ENCODE results near the gene MTCH1. TPM values are rescaled to one million over a fixed set of nuclear protein-coding genes. Genes with fewer than 3 reads are reported as not detected.

The MTCH1 gene
- total and polyA plus RNA-seq, 10 of the 15 experiments (the other 5 are each of a cell fraction or from before 2014, with no cell fraction given) = 7.2 to 128 (median 85.2) TPM

DNA sequence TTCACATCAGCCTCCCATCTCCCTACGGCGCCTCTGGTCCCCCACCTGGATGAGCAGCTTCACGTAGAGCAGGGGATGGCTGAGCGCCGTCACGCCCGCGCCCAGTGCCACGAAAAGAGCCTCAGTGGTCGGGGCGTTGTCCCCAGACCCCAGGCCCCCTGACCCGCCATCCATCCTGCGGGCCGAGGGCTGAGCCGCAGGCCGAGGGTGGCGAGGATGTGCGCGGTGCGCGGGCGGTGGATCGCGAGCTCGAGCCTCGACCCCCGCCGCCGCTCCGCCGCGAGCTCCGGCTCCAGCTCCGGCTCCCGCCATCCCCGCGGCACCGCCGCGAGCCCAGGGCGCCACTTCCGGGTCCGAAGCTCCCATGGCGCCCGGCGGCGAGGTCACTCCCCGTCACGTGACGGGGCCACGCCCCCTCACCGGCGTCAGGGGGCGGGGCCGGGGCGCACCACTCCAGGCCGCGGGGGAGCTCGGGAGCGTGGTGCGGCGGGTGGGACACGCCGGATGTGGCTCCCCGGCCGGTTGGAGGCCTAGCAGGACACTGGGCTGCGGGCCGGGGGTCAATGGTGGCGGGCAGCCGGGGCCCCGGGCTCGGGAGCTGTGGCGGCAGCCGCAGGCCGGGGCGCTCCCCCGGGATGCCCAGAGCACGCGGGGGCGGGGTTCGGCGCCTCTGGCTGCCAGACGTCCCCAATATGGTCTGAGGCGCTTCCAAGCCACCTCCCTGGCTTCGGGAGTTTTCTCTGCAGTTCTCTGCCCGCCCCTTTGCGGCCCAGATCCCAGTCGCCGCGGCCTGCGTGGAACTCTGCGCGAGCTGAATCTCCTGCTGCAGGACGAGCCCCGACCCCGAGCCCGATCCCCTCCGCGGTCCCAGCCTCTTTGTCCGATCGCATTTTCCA, at the start of gene MTCH1 (continued):
- no peak for TF ChIP-seq NR2C2 (IDR thresholded peaks at IDR 0.05; ENCODE audit: borderline replicate concordance, control insufficient read depth, insufficient read length, low read depth)
- TF ChIP-seq, protein P1, sequence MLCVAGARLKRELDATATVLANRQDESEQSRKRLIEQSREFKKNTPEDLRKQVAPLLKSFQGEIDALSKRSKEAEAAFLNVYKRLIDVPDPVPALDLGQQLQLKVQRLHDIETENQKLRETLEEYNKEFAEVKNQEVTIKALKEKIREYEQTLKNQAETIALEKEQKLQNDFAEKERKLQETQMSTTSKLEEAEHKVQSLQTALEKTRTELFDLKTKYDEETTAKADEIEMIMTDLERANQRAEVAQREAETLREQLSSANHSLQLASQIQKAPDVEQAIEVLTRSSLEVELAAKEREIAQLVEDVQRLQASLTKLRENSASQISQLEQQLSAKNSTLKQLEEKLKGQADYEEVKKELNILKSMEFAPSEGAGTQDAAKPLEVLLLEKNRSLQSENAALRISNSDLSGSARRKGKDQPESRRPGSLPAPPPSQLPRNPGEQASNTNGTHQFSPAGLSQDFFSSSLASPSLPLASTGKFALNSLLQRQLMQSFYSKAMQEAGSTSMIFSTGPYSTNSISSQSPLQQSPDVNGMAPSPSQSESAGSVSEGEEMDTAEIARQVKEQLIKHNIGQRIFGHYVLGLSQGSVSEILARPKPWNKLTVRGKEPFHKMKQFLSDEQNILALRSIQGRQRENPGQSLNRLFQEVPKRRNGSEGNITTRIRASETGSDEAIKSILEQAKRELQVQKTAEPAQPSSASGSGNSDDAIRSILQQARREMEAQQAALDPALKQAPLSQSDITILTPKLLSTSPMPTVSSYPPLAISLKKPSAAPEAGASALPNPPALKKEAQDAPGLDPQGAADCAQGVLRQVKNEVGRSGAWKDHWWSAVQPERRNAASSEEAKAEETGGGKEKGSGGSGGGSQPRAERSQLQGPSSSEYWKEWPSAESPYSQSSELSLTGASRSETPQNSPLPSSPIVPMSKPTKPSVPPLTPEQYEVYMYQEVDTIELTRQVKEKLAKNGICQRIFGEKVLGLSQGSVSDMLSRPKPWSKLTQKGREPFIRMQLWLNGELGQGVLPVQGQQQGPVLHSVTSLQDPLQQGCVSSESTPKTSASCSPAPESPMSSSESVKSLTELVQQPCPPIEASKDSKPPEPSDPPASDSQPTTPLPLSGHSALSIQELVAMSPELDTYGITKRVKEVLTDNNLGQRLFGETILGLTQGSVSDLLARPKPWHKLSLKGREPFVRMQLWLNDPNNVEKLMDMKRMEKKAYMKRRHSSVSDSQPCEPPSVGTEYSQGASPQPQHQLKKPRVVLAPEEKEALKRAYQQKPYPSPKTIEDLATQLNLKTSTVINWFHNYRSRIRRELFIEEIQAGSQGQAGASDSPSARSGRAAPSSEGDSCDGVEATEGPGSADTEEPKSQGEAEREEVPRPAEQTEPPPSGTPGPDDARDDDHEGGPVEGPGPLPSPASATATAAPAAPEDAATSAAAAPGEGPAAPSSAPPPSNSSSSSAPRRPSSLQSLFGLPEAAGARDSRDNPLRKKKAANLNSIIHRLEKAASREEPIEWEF (IDR thresholded peaks at IDR 0.05; ENCODE audit: insufficient replicate concordance, low read depth, low read length) = no peak
- TF ChIP-seq PML (IDR thresholded peaks at IDR 0.05; ENCODE audit: low read length) = no peak
- peak; percentile 100 for TF ChIP-seq ZNF207 (IDR thresholded peaks at IDR 0.05; ENCODE audit: borderline replicate concordance)
- no peak for TF ChIP-seq RCOR1 (conservative IDR thresholded peaks at IDR 0.05; ENCODE audit: low read depth, low read length)
- TF ChIP-seq TCF12 (IDR thresholded peaks at IDR 0.05; ENCODE audit: low read depth, low read length) = peak; percentile 47; the same call in 1 of the 2 replicates
- peak; percentile 96 for TF ChIP-seq FOXK2 (IDR thresholded peaks at IDR 0.05)
- peak; percentile 97 for TF ChIP-seq CHD1 (IDR thresholded peaks at IDR 0.05; ENCODE audit: low read depth, low read length)
- peak; percentile 59 for TF ChIP-seq MEF2B (IDR thresholded peaks at IDR 0.05; ENCODE audit: partially characterized antibody, poor library complexity, severe bottlenecking)
- no peak; the same call in 1 of the 2 replicates for TF ChIP-seq CREM (IDR thresholded peaks at IDR 0.05; ENCODE audit: low read depth)
- TF ChIP-seq MTA3 (IDR thresholded peaks at IDR 0.05; ENCODE audit: borderline replicate concordance, low read length) = no peak
- TF ChIP-seq E2F4 (IDR thresholded peaks at IDR 0.05; ENCODE audit: low read depth, low read length) = no peak
- TF ChIP-seq, protein P2, sequence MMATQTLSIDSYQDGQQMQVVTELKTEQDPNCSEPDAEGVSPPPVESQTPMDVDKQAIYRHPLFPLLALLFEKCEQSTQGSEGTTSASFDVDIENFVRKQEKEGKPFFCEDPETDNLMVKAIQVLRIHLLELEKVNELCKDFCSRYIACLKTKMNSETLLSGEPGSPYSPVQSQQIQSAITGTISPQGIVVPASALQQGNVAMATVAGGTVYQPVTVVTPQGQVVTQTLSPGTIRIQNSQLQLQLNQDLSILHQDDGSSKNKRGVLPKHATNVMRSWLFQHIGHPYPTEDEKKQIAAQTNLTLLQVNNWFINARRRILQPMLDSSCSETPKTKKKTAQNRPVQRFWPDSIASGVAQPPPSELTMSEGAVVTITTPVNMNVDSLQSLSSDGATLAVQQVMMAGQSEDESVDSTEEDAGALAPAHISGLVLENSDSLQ (IDR thresholded peaks at IDR 0.05) = no peak
- peak; percentile 94 for TF ChIP-seq IKZF1 (conservative IDR thresholded peaks at IDR 0.05)
- TF ChIP-seq RAD51 (IDR thresholded peaks at IDR 0.05) = peak; percentile 82
- peak; percentile 83 for TF ChIP-seq MXI1 (IDR thresholded peaks at IDR 0.05; ENCODE audit: low read depth, low read length)
- TF ChIP-seq ZNF217 (IDR thresholded peaks at IDR 0.05) = no peak; the same call in 1 of the 2 replicates
- no peak for TF ChIP-seq PAX5 (IDR thresholded peaks at IDR 0.05; ENCODE audit: borderline replicate concordance, low read depth, low read length)
- peak; percentile 26 for TF ChIP-seq SIX5 (IDR thresholded peaks at IDR 0.05; ENCODE audit: low read depth, low read length, severe bottlenecking)
- TF ChIP-seq NBN (IDR thresholded peaks at IDR 0.05) = 0 out of 2 replicates have a peak, but pooled peaks have one; percentile 44
- TF ChIP-seq TBL1XR1 (IDR thresholded peaks at IDR 0.05; ENCODE audit: low read depth, low read length) = no peak
